ENCODE results near the gene ZNF530. TPM values are rescaled to one million over a fixed set of nuclear protein-coding genes. Genes with fewer than 3 reads are reported as not detected.

ZNF530 gene
- total and polyA plus RNA-seq, 9 of the 15 experiments (the other 6 are each of a cell fraction or from before 2014, with no cell fraction given): 0.28 to 5.9 (median 4.0) TPM

GRCh38 chr19:57578487-57579205, 21.0 kb upstream of the ZNF530 start, which contains the start of gene ZNF416:
Gene ZNF416 (minus strand): TSS chr19:57578911. CDS start chr19:57578704, 207 bp downstream.
- in situ Hi-C loops (cut with MboI): no loop called here
- Histone ChIP-seq H3K9me3 (replicated peaks; ENCODE audit: control insufficient read depth, insufficient read depth, low read depth, low read length) (peaks cover 6% of the 10 kb centered on the region), H3K27ac (ENCODE audit: extremely low read depth, low read depth, low read length) (peak within 1 kb of the TSS; percentile 39), H3K4me1 (replicated peaks in 1 of 2; ENCODE audit: control insufficient read depth in 2 of 2, insufficient read depth in 2 of 2, low read length in 2 of 2) (peaks cover 0 to 9% of the 10 kb centered on the region in 2 experiments; a peak in 1 of 5 replicates), H3K9me1 (ENCODE audit: control insufficient read depth, insufficient read depth, low read length) (no peaks in the 10 kb centered on the region), H3K9ac (ENCODE audit: insufficient read depth in 1 of 2, low read depth in 2 of 2, low read length in 2 of 2) (peak within 1 kb of the TSS; percentile 59 to 88; a peak in 3 of 4 replicates), H3K36me3 (ENCODE audit: control insufficient read depth, insufficient read depth, low read length) (no peaks in the 10 kb centered on the region), H3K79me2 (ENCODE audit: control insufficient read depth, insufficient read depth, low read length) (no peaks in the 10 kb centered on the region), H4K20me1 (replicated peaks; ENCODE audit: control insufficient read depth, insufficient read depth, low read length) (no peaks in the 10 kb centered on the region), H3K4me3 (peak within 1 kb of the TSS; percentile 69), H3K27me3 (ENCODE audit: control insufficient read depth in 2 of 2, insufficient read depth in 2 of 2, low read length in 2 of 2) (no peaks in the 10 kb centered on the region), H2AFZ (ENCODE audit: low read depth, low read length) (peak within 1 kb of the TSS; percentile 88), H3K4me2 (ENCODE audit: insufficient read depth, low read length) (peak within 1 kb of the TSS; percentile 79)
- intact Hi-C loops (cut with micrococcal nuclease): no loop called here
- 8% methylated on average over 48 of the region's 62 CpGs for WGBS (ENCODE audit: insufficient coverage, low coverage, missing lambda C conversion rate)
- CTCF ChIA-PET (ENCODE audit: low intra/inter-chr PET ratio): no interaction called here
- ATAC-seq (peak; percentile 97), DNase-seq (ENCODE audit: extremely low read depth in 1 of 4, low spot score in 3 of 4) (peak; percentile 94 to 97 (median 96)), FAIRE-seq (peak; percentile 99)
- TSS peak; percentile 67 for BruUV-seq (replicated peaks)
- POLR2A ChIA-PET: interaction anchor here (0.6 to 0.7 kb wide), 2 partner anchors 582 to 1499 kb away, joined by 3 read pairs; no protein-coding TSS in a partner anchor
- no peak for TF ChIP-seq MTA2 (IDR thresholded peaks at IDR 0.05; ENCODE audit: low read depth)
- TF ChIP-seq ELK3 (CRISPR knock-in tag; IDR thresholded peaks at IDR 0.05): no peak
- TF ChIP-seq KLF1 (tag; IDR thresholded peaks at IDR 0.05): no peak
- TF ChIP-seq FOS (IDR thresholded peaks at IDR 0.05; ENCODE audit: extremely low read depth, insufficient read length): peak; percentile 68
- TF ChIP-seq ZKSCAN1 (IDR thresholded peaks at IDR 0.05; ENCODE audit: low read depth, low read length): no peak
- TF ChIP-seq PRMT5 (CRISPR knock-in tag; IDR thresholded peaks at IDR 0.05): no peak
- no peak for TF ChIP-seq ZHX1 (conservative IDR thresholded peaks at IDR 0.05; ENCODE audit: low read length)
- TF ChIP-seq PPARD (CRISPR knock-in tag; IDR thresholded peaks at IDR 0.05): no peak
- TF ChIP-seq HMGN3 (IDR thresholded peaks at IDR 0.05; ENCODE audit: borderline replicate concordance, extremely low read depth, insufficient read length, low read depth, low read length): no peak
- TF ChIP-seq ZNF589 (CRISPR knock-in tag; IDR thresholded peaks at IDR 0.05; ENCODE audit: low read depth): no peak
- peak; percentile 69 for TF ChIP-seq RBM25 (IDR thresholded peaks at IDR 0.05; ENCODE audit: low read depth, low read length, severe bottlenecking)
- no peak for TF ChIP-seq POLR2AphosphoS5 (IDR thresholded peaks at IDR 0.05; ENCODE audit: control insufficient read depth, insufficient read depth, low read depth, low read length)
- peak; percentile 77 for TF ChIP-seq RBBP5 (IDR thresholded peaks at IDR 0.05; ENCODE audit: borderline replicate concordance, insufficient read depth, low read length, poor library complexity, severe bottlenecking)
- TF ChIP-seq PRDM10 (IDR thresholded peaks at IDR 0.05; ENCODE audit: partially characterized antibody): no peak

Measured in K562 (cell line).